IMR-90 (cell line): ENCODE measurements around the gene TLR10.

ENCODE experiments used
- BHLHE40 ChIP-seq: fragments of 150-350 bp; IDR thresholded peaks from 2 replicates; pipeline ENCODE4 v1.6.1; 2016; ENCODE audit warnings: mild to moderate bottlenecking, low read depth, low read length
- CTCF ChIP-seq: conservative IDR thresholded peaks from 2 replicates; pipeline ENCODE4 v1.5.1; 2012; ENCODE audit warnings: mild to moderate bottlenecking, low read depth, low read length, improper control_type of control experiment
- MAFK ChIP-seq: IDR thresholded peaks from 2 replicates; pipeline ENCODE4 v1.6.1; 2012; ENCODE audit warnings: low read depth, low read length, improper control_type of control experiment
- MAZ ChIP-seq: IDR thresholded peaks from 2 replicates; pipeline ENCODE4 v1.6.1; 2012; ENCODE audit warnings: low read depth, mild to moderate bottlenecking, low read length, improper control_type of control experiment, moderate library complexity, borderline replicate concordance
- MXI1 ChIP-seq: IDR thresholded peaks from 2 replicates; pipeline ENCODE4 v1.6.1; 2012; ENCODE audit warnings: low read depth, mild to moderate bottlenecking, low read length, moderate library complexity, borderline replicate concordance
- POLR2A ChIP-seq: IDR thresholded peaks from 2 replicates; pipeline ENCODE4 v1.6.1; 2012; ENCODE audit warnings: mild to moderate bottlenecking, low read depth, low read length
- RCOR1 ChIP-seq: IDR thresholded peaks from 2 replicates; pipeline ENCODE4 v1.6.1; 2012; ENCODE audit warnings: mild to moderate bottlenecking, low read length, improper control_type of control experiment; ENCODE audit not compliant: insufficient replicate concordance
- SMC3 ChIP-seq: fragments of 150-350 bp; IDR thresholded peaks from 2 replicates; pipeline ENCODE4 v1.6.1; 2016; ENCODE audit warnings: low read depth, mild to moderate bottlenecking, antibody characterized with exemption, low read length, moderate library complexity
- USF2 ChIP-seq: fragments of 150-350 bp; IDR thresholded peaks from 2 replicates; pipeline ENCODE4 v1.6.1; 2017; ENCODE audit warnings: mild to moderate bottlenecking, antibody characterized with exemption, low read length, low read depth
- TF ChIP-seq, protein P1 (sequence below): fragments of 150-350 bp; IDR thresholded peaks from 2 replicates; pipeline ENCODE4 v1.6.1; 2016; ENCODE audit warnings: low read depth, mild to moderate bottlenecking, low read length, moderate library complexity, borderline replicate concordance

DNA sequence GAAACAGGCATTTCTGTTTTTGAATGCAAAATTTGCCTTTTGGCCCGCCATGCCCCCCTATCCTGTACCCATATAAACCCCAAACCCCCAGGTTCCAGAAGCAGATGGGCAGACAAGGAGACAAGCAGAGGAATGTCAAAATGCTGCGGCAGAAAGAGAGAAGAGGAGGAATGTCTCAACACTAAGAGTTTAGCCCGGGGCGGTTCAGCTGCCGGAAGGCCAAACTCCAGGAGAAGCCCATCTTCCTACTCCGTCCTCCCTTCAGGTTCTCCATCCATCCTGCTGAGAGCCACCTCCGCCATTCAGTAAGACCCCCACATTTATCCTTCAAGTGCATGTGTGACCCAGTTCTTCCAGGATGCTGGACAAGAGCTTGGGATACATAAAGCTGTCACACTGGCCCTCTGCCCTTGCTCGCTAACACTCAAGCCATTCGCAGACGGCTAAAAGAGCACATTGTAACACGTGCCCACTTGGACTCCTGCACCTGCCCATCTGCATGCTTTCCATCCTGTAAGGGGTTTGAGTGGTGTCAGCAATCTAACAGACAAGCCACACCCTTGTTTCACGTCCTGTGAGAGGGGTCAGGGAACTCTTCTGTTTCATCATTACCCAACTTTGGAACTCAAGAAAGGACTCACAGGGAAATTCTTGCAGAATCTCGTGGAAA lies 31.3 kb downstream of the TLR10 start:
- TF ChIP-seq CTCF: no peak
- TF ChIP-seq POLR2A: no peak
- no peak for TF ChIP-seq SMC3
- TF ChIP-seq, protein P1, sequence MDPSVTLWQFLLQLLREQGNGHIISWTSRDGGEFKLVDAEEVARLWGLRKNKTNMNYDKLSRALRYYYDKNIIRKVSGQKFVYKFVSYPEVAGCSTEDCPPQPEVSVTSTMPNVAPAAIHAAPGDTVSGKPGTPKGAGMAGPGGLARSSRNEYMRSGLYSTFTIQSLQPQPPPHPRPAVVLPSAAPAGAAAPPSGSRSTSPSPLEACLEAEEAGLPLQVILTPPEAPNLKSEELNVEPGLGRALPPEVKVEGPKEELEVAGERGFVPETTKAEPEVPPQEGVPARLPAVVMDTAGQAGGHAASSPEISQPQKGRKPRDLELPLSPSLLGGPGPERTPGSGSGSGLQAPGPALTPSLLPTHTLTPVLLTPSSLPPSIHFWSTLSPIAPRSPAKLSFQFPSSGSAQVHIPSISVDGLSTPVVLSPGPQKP: no peak
- no peak for TF ChIP-seq USF2
- no peak for TF ChIP-seq MAFK
- no peak for TF ChIP-seq MAZ
- TF ChIP-seq RCOR1: no peak
- no peak for TF ChIP-seq BHLHE40
- no peak for TF ChIP-seq MXI1
